Gastroesophageal sphincter (tissue), 3 donors: ENCODE data around the gene MCC.

Experiments used
- CTCF ChIP-seq, 4 experiments: fragments of 200-600 bp in 2 of 4; fragments of 450-650 bp in 2 of 4; sonication (generic) in 1 of 4; IDR thresholded peaks; one replicate each; pipeline ENCODE4 v1.5.1; 2017 to 2019; ENCODE audit warnings: antibody characterized with exemption in 4 of 4, mild to moderate bottlenecking in 2 of 4, moderate library complexity in 2 of 4
- POLR2AphosphoS5 ChIP-seq: sonication (generic); formaldehyde crosslinking; IDR thresholded peaks from one replicate; pipeline ENCODE4 v1.6.1; 2017; ENCODE audit warnings: antibody characterized with exemption

GRCh38 chr5:113378081-113378480 is 110.2 kb downstream of the MCC start:
- TF ChIP-seq POLR2AphosphoS5 (no peak), CTCF (IDR thresholded peaks at IDR 0.05) (no peak)
